Hepatocyte (in vitro differentiated cells): Measurements from ENCODE around the gene HOXD12.

ENCODE experiments used
- EZH2 ChIP-seq: fragments of 200-600 bp; sonication (generic); IDR thresholded peaks from 2 replicates; pipeline ENCODE4 v1.6.1; 2016; ENCODE audit warnings: antibody characterized with exemption, mild to moderate bottlenecking, borderline replicate concordance
- EZH2phosphoT487 ChIP-seq: fragments of 200-600 bp; sonication (generic); IDR thresholded peaks from one replicate; pipeline ENCODE4 v1.6.1; 2018; ENCODE audit warnings: antibody characterized with exemption, mild to moderate bottlenecking, low read depth, moderate library complexity; ENCODE audit not compliant: unreplicated experiment, severe bottlenecking
- TF ChIP-seq, protein P1 (sequence below): fragments of 200-600 bp; sonication (generic); IDR thresholded peaks from 2 replicates; pipeline ENCODE4 v1.5.1; 2016; ENCODE audit warnings: antibody characterized with exemption, mild to moderate bottlenecking; ENCODE audit not compliant: poor library complexity

DNA sequence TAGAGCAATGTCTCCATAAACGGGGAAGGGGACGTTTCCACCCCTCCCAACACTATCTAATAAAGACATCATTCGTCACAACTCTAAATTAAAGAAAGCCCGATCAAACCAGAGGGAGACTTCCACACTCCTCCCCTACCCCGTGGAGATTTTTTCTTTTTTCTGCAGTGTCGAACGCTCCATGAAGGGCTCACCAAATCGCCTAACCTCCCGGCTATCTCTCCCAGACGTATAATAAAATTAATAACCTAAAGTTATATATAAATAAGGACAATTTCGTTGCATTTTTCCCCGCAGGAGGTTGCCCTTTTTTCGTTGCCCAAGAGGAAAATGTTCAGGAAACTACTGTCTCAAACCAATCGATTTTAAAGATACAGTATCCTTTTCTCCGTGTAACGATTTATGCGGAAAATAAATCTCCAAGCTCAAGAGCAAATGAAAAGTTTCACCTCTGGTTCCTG is 18.2 kb upstream of the HOXD12 start:
- TF ChIP-seq, protein P1, sequence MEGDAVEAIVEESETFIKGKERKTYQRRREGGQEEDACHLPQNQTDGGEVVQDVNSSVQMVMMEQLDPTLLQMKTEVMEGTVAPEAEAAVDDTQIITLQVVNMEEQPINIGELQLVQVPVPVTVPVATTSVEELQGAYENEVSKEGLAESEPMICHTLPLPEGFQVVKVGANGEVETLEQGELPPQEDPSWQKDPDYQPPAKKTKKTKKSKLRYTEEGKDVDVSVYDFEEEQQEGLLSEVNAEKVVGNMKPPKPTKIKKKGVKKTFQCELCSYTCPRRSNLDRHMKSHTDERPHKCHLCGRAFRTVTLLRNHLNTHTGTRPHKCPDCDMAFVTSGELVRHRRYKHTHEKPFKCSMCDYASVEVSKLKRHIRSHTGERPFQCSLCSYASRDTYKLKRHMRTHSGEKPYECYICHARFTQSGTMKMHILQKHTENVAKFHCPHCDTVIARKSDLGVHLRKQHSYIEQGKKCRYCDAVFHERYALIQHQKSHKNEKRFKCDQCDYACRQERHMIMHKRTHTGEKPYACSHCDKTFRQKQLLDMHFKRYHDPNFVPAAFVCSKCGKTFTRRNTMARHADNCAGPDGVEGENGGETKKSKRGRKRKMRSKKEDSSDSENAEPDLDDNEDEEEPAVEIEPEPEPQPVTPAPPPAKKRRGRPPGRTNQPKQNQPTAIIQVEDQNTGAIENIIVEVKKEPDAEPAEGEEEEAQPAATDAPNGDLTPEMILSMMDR, result no peak
- no peak for TF ChIP-seq EZH2phosphoT487
- no peak for TF ChIP-seq EZH2
